HCEC 1CT (cell line): ENCODE data around the gene HERC3.

Source experiments
- DNase-seq: peaks from one replicate; pipeline ENCODE4 v3.0.0-alpha.2; 2017

HERC3 gene

DNA sequence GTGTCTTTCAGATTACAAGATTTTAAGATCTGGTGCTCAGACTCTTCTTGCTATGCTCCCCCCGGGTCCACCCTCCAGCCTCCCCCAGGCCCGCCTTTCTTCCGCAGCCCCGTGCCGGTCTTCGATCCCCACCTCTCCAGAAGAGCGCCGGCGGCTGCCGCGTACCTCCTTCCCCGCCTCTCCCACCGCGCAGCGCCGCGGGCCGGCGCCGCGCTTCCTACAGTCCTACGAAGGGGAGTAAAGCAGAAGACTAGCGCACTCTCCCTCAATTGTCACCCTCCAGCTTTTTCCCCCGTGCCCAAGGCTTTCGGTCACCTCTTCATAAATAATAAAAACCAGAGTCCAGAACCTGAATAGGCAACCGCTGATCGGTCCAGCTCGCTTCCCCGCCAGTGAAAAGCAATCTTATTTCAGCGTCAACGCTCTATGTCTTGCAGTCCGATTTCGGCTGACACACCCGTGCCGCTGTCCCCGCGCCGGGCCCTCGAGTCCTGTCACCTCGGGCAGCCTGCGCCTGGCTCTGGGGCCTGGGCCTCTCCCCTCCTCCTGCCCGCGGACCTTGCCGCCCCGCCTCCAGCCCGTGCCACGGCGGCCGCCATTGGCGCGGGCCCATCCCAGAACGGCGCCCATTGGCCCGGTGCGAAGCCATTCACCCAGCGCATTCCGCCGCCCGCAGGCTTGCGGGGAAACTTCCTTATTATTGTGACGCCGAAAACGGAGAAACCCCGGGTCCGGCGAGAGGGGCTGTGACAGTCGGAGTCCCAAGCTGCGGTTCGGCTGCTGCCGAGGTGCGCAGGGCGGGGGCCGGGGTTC, at the start of gene HERC3:
Gene HERC3, plus strand, starts transcription at position 694 of the 813 bp plus-strand sequence. CDS start 13,344 bp downstream, outside the sequence.
- peak; percentile 71 for DNase-seq

DNA sequence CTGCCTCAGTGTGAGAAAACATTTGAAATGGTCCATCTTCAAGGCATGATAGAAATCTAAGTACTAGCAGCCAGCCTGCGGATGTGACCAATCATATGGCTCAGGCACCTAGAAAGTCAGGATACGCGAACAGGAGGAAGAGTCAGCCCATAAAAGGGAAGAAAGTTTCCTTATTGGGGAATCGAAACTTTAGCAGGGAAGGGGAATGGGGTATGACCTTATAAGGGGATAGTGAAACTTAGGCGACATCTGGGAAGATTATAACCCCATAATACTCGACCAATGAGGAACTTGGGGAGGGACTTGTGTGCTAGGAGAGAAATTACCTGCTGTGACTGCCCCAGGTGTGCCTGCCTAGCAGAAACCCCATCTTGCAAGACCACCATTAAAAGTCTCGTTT, 42.5 kb upstream of the HERC3 start:
- no peak for DNase-seq

DNA sequence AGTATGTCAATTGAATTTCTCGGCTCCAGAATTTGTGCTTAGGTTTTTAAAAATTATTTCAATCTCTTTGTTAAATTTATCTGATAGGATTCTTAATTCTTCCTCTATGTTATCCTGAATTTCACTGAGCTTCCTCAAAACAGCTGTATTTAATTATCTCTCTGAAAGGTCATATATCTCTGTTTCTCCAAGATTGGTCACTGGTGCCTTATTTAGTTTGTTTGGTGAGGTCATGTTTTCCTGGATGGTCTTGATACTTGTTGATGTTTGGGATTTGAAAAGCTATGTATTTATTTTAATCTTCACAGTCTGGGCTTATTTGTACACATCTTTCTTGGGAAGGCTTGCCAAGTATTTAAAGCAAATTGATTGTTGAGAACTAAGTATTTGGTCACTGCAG, 24.7 kb upstream of the HERC3 start:
- no peak for DNase-seq

DNA sequence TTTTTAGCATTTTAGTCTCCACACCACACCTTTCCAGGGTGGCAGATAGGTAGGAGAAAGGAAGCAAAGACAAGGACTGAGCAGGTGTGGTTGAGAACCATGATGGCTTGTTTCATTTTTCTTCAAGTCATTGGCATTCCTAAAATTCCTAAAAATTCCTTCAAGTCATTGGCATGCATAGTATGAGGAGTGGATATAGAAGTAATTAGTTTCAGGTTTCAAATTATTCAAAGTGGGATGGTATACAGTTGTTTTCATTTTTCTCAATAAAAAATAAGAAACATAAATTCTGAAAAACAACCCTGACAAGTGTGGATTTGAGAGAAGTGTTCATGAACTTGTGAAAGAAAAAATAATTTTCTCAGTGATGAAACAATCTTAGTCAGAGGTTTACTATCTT, 22.3 kb upstream of the HERC3 start:
- DNase-seq: no peak

DNA sequence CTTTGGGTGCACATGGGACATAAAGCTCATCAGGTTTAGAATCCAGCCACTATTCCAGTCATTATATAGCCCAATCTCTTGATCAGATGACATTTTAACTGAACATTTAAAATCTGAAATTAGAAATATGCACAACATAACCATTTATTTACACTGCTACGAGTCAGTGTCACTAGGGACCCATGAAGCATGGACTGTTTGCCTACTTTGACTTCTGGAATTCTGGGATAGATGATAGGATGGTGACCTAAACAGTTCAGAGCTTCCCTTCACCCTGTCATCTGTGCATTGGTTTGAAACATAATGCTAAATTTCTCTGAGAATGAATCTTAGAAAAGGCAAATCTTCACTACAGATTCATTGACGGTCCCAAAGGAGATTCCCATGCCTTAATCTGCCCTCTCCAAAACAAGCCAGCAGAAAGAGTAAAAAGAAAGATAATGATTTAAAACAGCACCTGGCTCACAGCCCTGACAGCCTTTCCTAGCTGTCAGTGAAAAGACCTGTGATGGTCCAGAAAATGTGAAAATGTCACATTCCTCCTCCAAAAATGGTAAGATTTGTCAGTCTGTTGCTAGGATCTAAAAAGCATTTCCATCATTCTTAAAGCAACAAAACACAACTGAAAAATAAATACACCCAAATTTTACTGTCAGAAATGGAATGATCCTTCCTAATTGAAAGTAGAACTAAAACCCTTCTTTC, 18.9 kb upstream of the HERC3 start:
- no peak for DNase-seq

DNA sequence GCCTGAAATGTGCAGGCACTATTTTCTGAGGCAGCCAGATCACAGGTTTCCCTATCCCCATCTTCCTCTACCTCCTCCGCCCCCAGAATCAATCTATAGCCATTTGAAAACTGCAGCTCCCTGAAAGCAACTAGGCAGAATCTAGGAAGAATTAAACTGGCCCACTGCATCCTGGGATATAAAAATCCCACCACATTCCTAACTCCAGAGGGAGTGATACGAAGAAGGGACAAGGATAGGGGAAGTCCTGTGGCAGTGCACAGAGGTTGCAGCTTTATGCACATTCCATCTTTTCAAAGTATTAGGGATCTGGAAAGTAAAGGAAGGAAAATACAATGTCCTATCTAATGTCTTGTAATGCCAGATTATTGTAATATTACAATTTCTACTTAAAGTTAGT, 18.3 kb upstream of the HERC3 start:
- peak; percentile 11 for DNase-seq

DNA sequence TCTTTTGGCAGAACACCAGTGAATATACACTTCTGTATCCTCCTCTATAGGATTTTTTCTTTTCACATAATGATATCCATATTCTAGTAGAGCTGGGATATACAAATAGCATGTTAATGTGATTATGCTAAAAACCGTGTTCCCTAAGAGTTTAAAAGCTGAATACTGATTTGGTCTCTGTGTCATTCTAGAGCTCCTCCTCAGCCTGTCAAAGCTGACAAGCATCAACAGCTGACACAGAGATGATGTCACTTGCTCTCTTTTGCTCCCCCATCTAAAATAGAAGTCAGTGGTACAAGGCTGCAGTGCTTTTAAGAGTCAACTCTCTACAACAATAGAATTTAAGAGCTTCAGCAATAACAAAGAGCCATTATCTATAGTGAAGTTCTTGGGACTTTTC, 17.1 kb upstream of the HERC3 start:
- DNase-seq: no peak

DNA sequence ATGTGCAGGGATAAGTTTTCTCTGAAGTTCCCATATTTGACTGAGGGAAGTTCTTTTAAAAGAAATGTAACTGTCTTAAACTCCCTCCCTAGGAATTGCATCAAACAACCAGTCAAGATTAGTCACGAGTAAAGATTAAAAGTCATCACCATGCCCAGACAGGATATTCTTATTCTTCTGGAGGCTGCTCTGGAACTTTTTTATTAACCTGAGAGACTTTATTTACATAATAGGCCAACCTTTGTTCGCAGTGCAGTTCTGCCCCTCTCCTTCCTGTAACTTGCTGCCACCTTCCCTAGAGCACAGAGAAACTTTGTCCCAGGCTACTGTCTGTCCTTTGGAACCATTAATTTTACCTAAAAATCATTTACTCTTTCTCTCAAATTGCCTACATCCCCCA, 9.8 kb upstream of the HERC3 start:
- no peak for DNase-seq

DNA sequence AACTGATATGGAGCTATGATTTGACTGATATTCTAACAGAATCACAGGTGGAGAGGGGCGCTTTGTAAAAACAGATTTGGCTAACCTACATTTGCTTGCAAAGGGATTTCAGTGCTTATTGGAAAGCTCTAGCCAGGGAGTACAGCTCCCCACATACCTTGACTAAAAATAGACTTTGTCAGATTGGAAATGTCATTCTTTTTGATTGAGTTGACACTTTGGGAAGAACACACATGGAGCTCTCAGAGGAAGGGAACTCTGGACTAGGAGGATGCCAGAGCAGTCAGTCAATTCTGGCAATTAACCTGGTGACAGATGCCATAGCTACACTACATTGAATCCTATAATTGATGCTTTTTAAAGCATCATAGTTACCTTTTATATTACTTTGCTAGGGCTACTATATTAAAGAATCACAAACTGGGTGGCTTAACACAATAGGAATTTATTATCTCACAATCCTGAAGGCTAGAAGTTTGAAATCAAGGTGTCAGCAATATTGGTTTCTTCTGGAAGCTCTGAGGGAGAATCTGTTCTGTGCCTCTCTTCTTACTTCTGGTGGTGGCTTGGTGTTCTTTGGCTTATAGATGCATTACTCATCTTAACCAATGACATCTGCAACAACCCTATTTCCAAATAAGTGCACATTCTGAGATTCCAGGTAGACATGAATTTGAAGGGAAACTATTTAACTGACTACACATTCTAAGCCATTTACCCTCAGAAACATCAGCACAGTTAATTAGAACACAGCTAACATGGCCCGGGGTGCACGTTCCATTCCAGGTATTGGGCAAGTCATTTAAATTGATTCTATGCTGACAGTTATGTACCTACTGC, 8.4 kb upstream of the HERC3 start:
- DNase-seq: no peak

DNA sequence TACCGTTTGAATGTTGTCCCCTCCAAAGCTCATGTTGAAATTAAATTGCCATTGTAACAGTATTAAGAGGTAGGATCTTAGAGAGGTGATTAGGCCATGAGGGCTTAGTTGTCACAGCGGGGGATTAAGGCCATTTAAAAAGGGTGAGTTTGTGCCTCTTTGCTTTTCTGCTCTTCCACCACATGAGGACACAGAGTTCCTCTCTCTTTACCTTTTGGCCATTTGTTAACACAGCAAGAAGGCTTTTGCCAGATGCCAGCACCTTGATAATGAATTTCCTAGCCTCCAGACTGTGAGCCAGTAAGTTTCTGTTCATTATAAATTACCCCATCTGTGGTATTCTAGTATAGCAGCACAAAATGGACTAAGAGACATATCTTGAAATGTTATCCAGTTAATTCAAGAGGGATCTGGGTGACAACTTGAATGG, 7.8 kb upstream of the HERC3 start:
- no peak for DNase-seq

DNA sequence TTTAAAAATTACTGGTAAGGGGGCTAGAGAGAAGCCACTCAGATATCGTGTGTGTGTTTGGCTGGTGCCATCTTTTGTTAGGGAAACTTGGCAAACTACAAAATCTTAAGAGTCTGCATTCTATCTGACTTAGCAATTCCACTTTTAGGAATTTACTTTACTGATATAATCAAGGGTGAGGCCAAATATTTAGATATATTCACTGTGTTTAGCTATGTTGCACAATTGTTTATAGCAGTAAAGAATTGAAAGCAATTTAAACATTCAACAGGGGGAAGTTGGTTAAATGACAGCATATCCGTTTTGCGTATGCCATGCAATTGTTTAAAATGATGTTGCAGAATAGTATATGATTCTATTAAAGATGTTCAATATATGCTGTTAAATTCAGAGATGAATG, 6.4 kb upstream of the HERC3 start:
- no peak for DNase-seq

DNA sequence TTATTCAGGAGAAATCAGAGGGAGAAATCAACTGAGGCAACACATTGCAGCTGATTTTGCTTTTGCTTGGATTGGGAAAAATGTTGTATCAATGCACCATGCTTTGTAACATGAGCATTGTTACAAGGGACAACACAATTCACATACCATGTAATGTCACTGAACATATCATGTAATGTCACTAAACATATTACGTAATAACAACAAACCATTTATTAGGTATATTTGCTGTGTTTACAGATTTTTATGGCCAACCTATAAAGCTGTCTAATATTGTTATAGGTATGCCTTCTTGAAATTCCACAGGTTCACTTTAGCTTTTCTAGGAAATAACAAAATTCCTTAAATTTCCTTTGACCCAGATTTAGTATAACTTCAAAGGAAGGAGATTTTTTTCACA, 5.0 kb upstream of the HERC3 start:
- DNase-seq: no peak

DNA sequence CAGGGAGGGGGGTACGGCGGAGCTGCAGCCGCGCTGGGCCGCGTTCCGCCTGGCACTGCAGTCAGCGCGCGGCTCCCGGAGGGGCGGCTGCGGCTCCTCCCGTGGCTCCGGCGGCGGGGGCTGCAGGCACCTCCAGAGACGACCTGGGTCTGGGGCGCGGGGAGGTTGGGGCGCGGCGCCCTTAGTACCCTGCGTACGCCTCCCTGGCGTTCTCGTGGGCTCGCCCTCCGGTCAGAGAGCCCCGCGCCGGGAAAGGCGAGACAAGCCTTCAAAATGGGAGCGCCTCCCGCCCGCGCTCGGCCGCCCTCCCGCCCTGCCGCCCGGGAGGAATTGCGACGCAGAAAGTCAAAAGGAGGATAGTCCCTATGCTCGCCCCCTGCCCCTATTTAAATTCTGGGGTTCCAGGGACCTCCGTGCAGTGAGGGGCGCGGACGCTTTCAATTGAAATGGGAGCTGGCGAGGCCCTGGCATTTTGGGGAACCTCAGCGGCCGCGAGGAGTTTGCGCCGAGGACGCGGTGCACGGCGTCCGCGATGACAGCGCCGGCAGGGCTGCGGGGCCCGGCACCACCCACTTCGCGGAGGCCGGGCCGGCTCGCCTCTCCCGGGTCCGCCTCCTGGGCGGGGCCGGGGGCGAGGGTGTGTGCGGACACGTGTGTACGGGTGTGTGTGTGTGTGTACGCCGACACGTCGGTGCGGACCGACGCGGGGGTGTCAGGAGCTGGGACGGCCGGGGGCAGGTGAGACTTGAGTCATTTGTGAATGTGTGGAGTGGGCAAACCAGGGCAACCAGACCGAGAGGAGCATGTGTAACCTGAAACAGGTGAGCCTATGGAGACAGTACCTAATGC, 544 bp downstream of the HERC3 start:
- peak; percentile 47 for DNase-seq

DNA sequence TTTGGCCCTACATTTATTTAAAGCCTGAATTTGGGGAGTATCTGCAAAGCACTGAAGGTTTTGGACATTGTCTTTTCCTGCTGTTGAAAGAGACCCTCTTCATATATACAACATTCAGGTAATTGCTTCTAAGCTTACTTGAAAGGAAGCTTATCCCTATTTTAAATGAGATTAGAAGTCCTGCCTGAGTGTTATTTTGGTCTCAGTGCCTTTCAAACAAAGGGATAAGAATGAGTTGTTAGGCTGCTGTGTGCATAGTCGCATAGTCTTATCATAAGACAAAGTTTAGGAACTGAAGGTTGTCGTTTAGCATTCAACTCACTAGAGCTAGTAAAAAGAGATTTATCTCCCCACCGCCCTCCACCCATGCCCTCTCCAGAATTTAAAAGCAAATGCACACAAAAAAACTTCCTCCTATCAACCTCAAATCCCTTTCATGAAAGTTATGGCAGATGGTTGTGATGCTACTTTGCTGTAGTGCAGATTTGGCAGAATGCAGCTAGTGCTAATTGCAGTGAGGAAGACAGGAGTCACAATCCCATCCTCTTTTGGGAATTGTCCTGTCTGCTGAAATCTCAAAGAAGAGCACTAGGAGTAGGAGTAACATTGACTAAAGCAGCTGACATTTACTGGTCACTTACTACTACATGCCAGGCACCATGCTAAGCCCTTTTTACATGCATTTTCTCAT, 5.8 kb downstream of the HERC3 start:
- DNase-seq: no peak

DNA sequence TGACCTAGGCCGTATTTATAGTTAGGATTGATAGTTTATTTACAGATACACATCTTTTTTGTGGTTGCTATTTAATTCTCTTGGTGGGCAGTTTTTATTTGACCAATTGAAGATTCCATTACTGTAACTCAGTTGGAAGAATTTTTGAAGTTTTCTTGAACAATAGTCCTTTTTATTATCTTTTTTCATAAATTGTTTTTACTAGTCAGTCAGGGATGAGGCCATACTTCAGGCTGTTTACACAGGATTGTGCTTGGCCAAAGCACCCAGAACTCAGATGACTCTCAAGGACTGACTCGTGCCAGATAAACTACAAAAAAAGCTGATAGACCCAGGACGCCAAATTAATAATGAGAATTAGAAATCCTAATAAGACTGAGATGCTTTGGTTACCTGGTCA, 7.0 kb downstream of the HERC3 start:
- DNase-seq: peak; percentile 17

DNA sequence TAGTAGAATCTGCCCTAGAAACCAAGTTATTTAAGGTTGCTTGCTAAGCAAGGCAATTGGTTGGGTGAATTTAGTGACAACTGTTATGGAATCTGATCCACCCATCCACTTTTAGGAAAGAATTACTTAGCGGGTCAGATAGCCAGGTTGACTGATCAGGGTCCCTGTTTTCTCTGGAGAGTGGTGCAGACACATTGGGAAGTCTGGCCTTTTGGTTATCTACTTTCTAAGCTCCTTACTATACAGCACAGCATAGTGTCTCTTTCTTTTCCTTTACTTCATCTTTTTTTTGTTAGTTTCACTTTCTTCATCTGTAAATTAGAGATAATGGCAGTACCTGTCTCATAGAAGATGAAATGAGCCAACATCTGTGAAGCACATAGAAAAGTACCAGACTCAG, 7.4 kb downstream of the HERC3 start:
- DNase-seq: no peak

DNA sequence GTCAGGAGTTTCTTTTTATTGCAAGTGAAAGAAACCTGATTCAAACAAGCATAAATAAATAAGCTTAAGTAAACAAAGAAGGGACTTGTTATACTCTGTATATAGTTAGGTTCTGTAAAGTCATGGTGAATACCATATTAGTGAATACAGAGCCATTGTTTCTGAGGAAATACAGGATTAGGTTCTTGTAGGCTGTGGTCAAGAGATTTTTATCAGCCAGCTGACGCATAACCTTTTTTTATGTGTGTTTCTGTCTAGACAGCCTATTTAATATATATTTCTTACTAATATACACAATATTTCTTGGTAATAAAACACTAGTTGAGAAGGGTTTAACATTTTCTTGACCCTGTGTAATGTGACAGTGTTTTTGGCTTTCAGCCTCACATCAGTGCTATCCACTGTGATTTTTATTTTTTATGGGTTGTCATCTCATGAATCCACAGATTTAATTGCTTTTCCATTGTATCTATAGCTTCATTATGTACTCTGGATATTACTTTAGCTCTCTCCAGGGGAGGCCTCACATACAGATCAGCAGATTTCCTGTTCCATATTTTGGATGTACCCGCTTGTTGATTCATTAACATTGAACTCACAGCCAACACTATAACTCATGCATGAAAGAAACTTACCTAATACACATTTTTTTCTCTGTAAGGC, 8.0 kb downstream of the HERC3 start:
- peak; percentile 73 for DNase-seq

DNA sequence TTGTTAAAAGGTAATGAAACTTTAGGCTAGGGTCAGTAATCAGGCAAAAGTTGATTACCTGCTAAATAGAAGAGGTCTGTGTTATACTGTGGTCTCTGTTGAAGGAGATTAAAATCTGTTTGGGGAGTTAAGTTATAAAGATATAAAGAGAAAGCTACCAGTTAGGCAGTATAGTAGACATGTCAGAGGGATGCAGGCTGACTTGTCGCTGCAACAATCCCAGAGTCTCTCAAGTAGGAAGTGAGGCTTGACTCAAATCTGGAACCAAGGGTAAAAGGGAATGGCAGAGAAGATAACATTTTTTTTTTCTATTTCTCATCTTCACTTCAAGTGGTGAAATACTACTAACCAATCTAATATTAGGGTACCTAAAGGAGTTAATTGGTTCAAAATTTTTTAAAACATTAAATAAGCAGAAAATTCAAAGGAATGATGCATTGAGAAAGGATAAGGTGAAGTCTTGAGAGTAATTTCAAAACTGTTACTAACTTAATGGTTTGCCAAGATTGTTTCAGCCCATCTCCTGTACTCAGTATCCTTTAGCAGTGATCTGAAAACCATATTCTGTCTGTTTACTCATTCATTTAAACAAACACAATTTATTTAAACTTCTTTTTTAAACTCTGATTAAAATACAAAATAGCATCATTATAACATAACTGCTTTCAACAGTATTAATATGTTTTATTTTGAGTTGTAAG, 12.8 kb downstream of the HERC3 start:
- DNase-seq: no peak

DNA sequence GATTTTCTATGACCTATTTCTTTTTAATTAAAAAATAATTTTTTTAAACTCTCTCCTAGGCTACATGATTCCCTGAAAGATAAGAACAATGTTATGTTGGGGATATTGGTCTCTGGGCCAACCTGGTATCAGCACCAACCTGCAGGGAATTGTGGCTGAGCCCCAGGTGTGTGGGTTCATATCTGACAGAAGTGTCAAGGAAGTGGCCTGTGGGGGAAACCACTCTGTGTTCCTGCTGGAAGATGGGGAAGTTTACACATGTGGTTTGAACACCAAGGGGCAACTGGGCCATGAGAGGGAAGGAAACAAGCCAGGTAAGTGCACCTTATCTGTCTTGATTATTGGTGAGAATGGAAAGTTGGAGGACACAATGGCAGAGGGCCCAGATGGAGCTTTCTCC, 13.5 kb downstream of the HERC3 start:
- no peak for DNase-seq

DNA sequence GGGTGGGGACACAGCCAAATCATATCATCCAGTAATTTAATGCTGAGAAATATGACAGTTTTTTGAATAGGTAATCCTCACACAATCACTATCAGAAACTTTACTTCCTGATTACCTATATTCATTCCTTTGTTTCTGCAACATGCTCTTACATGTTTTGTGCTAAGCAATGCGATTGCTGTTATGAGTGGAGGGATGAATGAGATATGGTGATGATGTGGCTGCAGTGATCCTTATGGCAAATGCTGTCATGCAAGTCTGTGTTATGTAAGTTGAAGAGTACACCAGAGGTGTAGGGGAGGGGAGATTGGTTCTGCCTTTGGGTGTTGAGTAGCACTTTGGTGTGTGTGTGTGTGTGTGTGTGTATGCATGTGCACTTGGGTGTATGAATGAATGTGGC, 14.6 kb downstream of the HERC3 start:
- DNase-seq: no peak

DNA sequence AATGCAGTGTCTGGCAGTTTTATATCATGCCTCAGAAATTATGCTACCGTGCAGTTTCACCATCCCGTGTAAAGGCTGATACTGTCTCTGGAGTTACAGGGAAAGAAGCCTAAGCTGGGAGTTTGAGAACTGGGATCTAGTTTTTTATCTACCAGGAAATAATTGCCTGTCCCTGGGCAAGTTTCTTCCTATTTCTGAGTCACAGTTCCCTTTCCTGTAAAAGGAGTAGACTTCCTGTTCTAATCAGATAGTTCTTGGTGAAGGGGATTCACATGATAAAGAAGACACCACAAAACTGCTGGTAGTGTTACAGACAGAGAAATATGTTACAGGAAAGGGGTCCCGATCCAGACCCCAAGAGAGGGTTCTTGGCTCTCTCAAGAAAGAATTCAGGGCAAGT, 17.1 kb downstream of the HERC3 start:
- no peak for DNase-seq
